Esophagus squamous epithelium (tissue), 4 donors: ENCODE data around the gene CUL7.

Source experiments
- POLR2A ChIP-seq, 4 donors: fragments of 450-650 bp; IDR thresholded peaks; one replicate each; pipeline ENCODE4 v1.6.1; 2017; ENCODE audit warnings: antibody characterized with exemption in 4 of 4, mild to moderate bottlenecking in 4 of 4, moderate library complexity in 3 of 4
- TF ChIP-seq, protein P1 (sequence below), 6 experiments: fragments of 450-650 bp in 4 of 6; fragments of 200-600 bp in 2 of 6; sonication (generic) in 2 of 6; IDR thresholded peaks; one replicate each; pipeline ENCODE4 v1.5.1; 2016 to 2019; ENCODE audit warnings: antibody characterized with exemption in 6 of 6, mild to moderate bottlenecking in 4 of 6, moderate library complexity in 4 of 6

DNA sequence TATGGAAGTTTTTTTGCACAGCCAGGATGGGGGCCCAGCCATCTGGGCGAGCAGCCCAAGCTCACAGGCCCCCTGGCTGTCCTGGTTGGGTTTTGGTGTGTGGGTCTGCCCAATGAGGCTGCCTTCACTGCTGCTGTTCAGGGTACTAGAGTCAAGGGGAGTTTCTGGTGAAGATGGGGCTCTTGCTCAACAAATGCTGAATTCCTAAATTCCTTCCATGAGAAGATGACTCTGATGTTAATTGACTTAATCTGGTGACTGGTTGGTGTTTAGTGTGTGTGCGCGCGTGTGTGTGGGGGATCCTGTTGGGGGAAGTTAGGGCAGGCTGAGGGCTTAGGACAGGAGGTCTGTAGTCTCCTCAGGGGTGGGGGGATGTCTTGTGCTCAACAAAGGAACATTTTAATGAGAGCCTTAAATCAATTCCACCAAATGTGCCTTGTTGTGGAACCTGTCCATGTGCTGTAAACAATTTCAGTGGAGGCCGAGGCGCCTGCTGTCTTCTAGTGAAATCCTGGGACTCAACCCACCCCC lies 24.4 kb upstream of the CUL7 start:
- TF ChIP-seq POLR2A (IDR thresholded peaks at IDR 0.05) = no peak
- TF ChIP-seq, protein P1, sequence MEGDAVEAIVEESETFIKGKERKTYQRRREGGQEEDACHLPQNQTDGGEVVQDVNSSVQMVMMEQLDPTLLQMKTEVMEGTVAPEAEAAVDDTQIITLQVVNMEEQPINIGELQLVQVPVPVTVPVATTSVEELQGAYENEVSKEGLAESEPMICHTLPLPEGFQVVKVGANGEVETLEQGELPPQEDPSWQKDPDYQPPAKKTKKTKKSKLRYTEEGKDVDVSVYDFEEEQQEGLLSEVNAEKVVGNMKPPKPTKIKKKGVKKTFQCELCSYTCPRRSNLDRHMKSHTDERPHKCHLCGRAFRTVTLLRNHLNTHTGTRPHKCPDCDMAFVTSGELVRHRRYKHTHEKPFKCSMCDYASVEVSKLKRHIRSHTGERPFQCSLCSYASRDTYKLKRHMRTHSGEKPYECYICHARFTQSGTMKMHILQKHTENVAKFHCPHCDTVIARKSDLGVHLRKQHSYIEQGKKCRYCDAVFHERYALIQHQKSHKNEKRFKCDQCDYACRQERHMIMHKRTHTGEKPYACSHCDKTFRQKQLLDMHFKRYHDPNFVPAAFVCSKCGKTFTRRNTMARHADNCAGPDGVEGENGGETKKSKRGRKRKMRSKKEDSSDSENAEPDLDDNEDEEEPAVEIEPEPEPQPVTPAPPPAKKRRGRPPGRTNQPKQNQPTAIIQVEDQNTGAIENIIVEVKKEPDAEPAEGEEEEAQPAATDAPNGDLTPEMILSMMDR (IDR thresholded peaks at IDR 0.05) = no peak
